Caco-2 (cell line): ENCODE data around the gene USP30. TPM values are rescaled to one million over a fixed set of nuclear protein-coding genes. Genes with fewer than 3 reads are reported as not detected.
A peak's percentile ranks its signal among the peaks of the same experiment; 100 is the strongest.

Experiments
- BruUV-seq: library from RNA; stranded (reverse); fragments of 400-500 nt; replicated peaks from 2 replicates; lab custom pipeline; 2021; lab: Mats Ljungman, UMichigan
- CTCF ChIA-PET: fragments of 300-600 bp; sonication (Branson Sonifier 250); formaldehyde crosslinking; loops from one replicate; lab custom pipeline; 2022; ENCODE audit warnings: antibody characterized with exemption; lab: Charles Lee
- POLR2A ChIA-PET: fragments of 300-600 bp; sonication (Branson Sonifier 250); formaldehyde crosslinking; loops from one replicate; lab custom pipeline; 2022; ENCODE audit warnings: antibody characterized with exemption; lab: Charles Lee
- DNase-seq, 2 experiments: peaks; one replicate each; pipeline versions ENCODE4 v3.0.0 to v3.0.0-alpha.2; 2020 to 2022
- H3K27me3 ChIP-seq: replicated peaks from 2 replicates; pipeline ENCODE4 v1.6.0; 2011; ENCODE audit warnings: low read length; ENCODE audit not compliant: control insufficient read depth, insufficient read depth
- H3K36me3 ChIP-seq: 2 replicates; pipeline ENCODE4 v1.5.1; 2011; ENCODE audit warnings: low read length; ENCODE audit not compliant: control insufficient read depth, insufficient read depth
- H3K4me1 ChIP-seq: fragments of 250-450 bp; sonication (Bioruptor Pico); 2 replicates; pipeline ENCODE4 v1.5.1; 2020; ENCODE audit warnings: mild to moderate bottlenecking
- H3K4me3 ChIP-seq: 2 replicates; pipeline ENCODE4 v1.5.1; 2011; ENCODE audit warnings: low read depth, mild to moderate bottlenecking, control low read depth, low read length
- H3K9me3 ChIP-seq: fragments of 250-450 bp; sonication (Bioruptor Pico); 2 replicates; pipeline ENCODE4 v1.5.1; 2020; ENCODE audit warnings: mild to moderate bottlenecking, moderate library complexity
- H3K27ac Mint-ChIP-seq: one replicate; pipeline ENCODE4 v1.8.0; 2022; ENCODE audit warnings: mixed read lengths; ENCODE audit not compliant: unreplicated experiment
- H3K27me3 Mint-ChIP-seq: one replicate; pipeline ENCODE4 v1.8.0; 2022; ENCODE audit warnings: mixed read lengths; ENCODE audit not compliant: insufficient read depth, unreplicated experiment
- H3K36me3 Mint-ChIP-seq: one replicate; pipeline ENCODE4 v1.8.0; 2022; ENCODE audit warnings: mild to moderate bottlenecking, mixed read lengths; ENCODE audit not compliant: insufficient read depth, unreplicated experiment
- H3K4me1 Mint-ChIP-seq: one replicate; pipeline ENCODE4 v1.8.0; 2022; ENCODE audit warnings: low read depth, mixed read lengths; ENCODE audit not compliant: unreplicated experiment
- H3K4me3 Mint-ChIP-seq: one replicate; pipeline ENCODE4 v1.8.0; 2022; ENCODE audit warnings: mild to moderate bottlenecking, moderate library complexity, mixed read lengths; ENCODE audit not compliant: unreplicated experiment
- H3K9me3 Mint-ChIP-seq: one replicate; pipeline ENCODE4 v1.8.0; 2022; ENCODE audit warnings: mixed read lengths; ENCODE audit not compliant: unreplicated experiment
- CTCF ChIP-seq, 2 experiments: fragments of 200-600 bp in 1 of 2; IDR thresholded peaks; 1 replicate in 1 of 2; 2 replicates in 1 of 2; pipeline versions ENCODE4 v1.5.1 to v1.8.0; 2011 to 2022; ENCODE audit warnings: antibody characterized with exemption in 1 of 2, control low read depth in 1 of 2, inconsistent platforms in 1 of 2, low read depth in 1 of 2, low read length in 1 of 2, mild to moderate bottlenecking in 1 of 2, moderate library complexity in 1 of 2; ENCODE audit not compliant: insufficient read depth in 1 of 2, severe bottlenecking in 1 of 2, unreplicated experiment in 1 of 2
- intact Hi-C: fragments of 100-400 bp; cut with micrococcal nuclease; formaldehyde crosslinking; loops from one replicate; pipeline ENCODE4 v1.10.0; 2022; ENCODE audit not compliant: unreplicated experiment
- total RNA-seq: library from RNA; stranded (reverse); gene quantifications from 2 replicates; pipeline ENCODE4 v1.2.3, GENCODE V29; 2022

USP30 gene
- total RNA-seq, 1 experiment from 2014 or later = 11.9 TPM

DNA sequence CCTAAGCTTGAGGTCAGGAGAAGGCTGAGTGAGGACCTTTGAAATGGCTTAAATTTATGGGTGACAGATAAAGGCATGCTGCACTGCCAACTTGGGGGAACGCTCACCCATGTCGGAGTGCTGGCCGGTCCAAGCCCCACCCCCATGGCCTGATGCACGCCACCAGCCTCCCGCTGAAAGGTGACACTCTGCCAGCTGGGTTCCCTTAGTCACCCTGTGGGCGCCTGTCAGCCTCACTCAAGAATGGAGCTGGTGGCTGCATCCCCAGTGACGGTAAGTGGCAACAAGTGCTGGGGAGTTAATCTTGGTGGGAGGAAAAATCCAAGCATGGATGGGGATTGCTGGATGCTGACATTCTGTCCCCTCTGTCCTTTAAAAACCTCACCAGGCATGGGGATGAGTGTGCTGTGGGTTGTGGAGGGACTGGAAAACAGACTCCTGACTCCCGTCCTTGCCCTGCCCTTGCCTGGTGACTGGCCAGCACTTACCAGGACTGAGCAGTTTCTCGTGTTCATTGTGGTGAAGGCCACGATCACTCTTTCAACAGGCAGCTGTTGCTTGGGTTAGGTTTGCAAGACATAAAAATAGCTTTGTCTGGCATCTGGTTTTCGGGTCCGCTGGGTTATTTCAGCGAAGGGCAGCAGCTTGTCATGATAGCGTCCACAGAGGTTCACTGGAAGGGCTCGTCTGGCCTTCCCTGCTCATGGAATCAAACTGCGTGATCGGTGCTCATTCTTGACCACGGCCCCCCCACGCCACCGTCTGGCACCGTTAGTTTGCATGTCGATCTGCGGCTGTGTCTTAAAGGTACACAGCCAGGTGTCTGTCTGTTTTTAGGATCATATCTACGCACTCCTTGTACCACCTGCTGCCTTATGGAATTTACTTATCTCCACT is 79.0 kb downstream of the USP30 start:
- H3K27me3 Mint-ChIP-seq = no peaks in the 10 kb centered on the region
- peaks cover 5% of the 10 kb centered on the region for H3K36me3 Mint-ChIP-seq
- H3K9me3 ChIP-seq = peaks cover 5% of the 10 kb centered on the region
- ChIA-PET POLR2A (no interaction called here), CTCF (interaction anchor here (0.5 kb wide), 1 partner anchor 455 kb away, joined by 4 read pairs; no protein-coding TSS in a partner anchor)
- H3K27me3 ChIP-seq = no peaks in the 10 kb centered on the region
- no peaks in the 10 kb centered on the region for H3K36me3 ChIP-seq
- H3K4me3 ChIP-seq = no peak overlapping the region
- no peaks in the 10 kb centered on the region for H3K4me1 ChIP-seq
- peaks cover 2% of the 10 kb centered on the region for H3K9me3 Mint-ChIP-seq
- DNase-seq = no peak
- H3K27ac Mint-ChIP-seq = no peak overlapping the region
- no TSS peak for BruUV-seq
- no peak for TF ChIP-seq CTCF (IDR thresholded peaks at IDR 0.05; ENCODE audit: insufficient read depth in 1 of 2, low read depth in 1 of 2, low read length in 1 of 2, severe bottlenecking in 1 of 2, unreplicated experiment in 1 of 2)
- intact Hi-C loops = no loop called here
- H3K4me3 Mint-ChIP-seq = no peak overlapping the region
- H3K4me1 Mint-ChIP-seq = no peaks in the 10 kb centered on the region

DNA sequence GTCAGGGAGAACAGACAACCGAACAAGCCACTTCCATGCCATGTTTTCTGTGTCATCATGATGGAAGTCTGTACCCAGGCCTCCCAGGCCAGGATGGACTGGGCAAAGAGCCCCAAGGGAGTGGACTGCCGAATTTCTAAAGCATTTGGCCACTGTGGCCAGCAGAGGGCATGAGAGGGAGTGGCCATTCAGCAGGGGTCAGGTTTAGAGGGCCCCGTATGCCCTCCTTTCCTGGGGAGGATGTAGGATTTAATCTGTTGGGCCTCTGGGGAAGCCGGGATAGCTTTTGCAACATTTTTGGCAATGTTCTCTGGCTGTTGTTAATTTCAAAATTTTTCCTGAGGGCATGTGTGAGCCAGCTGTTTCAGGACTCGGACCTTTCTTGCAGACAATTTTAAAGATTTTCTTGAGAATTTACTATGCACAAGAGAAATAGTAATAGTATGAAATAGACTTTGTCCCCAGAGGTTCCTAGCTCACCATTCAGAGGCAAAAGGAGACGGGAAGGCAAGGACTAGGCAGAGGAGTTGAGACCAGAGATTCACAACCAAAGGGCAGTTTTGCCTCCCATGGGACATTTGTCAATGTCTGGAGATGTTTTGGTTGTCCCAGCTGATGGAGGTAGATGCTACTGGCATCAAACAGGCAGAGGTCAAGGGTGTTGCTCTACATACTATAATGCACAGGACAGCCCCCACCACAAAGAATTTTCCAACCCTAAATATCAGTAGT is 82.0 kb downstream of the USP30 start:
- CTCF ChIA-PET = interaction anchor here (0.9 kb wide), 1 partner anchor 21 kb away, joined by 3 read pairs; no protein-coding TSS in a partner anchor
- POLR2A ChIA-PET = no interaction called here
- Histone ChIP-seq H3K36me3 (no peaks in the 10 kb centered on the region), H3K4me1 (no peaks in the 10 kb centered on the region), H3K27me3 (no peaks in the 10 kb centered on the region), H3K4me3 (no peak overlapping the region), H3K9me3 (peaks cover 6% of the 10 kb centered on the region)
- Mint-ChIP-seq H3K27me3 (no peaks in the 10 kb centered on the region), H3K36me3 (peaks cover 5% of the 10 kb centered on the region), H3K4me3 (no peak overlapping the region), H3K27ac (no peak overlapping the region), H3K4me1 (no peaks in the 10 kb centered on the region), H3K9me3 (peaks cover 9% of the 10 kb centered on the region)
- BruUV-seq = no TSS peak
- intact Hi-C loops = no loop called here
- peak; percentile 74 to 76 for TF ChIP-seq CTCF (IDR thresholded peaks at IDR 0.05; ENCODE audit: insufficient read depth in 1 of 2, low read depth in 1 of 2, low read length in 1 of 2, severe bottlenecking in 1 of 2, unreplicated experiment in 1 of 2)
- DNase-seq = peak in 1 of 2 experiments; percentile 58

DNA sequence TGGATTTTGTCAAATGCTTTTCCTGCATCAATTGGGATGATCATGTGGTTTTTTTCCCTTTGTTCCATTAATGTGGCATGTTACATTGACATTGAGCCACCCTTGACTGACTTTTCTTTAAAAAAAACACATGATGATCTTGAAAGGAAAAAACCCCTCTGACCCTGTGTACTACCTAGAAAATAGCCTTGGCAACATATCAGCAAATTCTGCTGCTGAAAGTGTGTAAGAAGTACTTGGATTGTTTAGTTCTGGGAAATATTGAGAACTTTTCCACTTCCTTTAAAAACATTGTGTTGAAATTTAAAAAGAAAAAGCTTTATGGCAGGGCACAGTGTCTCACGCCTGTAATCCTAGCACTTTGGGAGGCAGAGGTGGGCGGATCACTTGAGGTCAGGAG is 84.7 kb downstream of the USP30 start:
- no peak for DNase-seq
- no TSS peak for BruUV-seq
- no peaks in the 10 kb centered on the region for H3K27me3 Mint-ChIP-seq
- POLR2A ChIA-PET = no interaction called here
- no peaks in the 10 kb centered on the region for H3K27me3 ChIP-seq
- H3K9me3 ChIP-seq = peaks cover 6% of the 10 kb centered on the region
- no peak overlapping the region for H3K4me3 ChIP-seq
- H3K4me3 Mint-ChIP-seq = no peak overlapping the region
- intact Hi-C loops = no loop called here
- H3K36me3 Mint-ChIP-seq = peaks cover 5% of the 10 kb centered on the region
- H3K4me1 ChIP-seq = no peaks in the 10 kb centered on the region
- H3K4me1 Mint-ChIP-seq = no peaks in the 10 kb centered on the region
- no peaks in the 10 kb centered on the region for H3K36me3 ChIP-seq
- TF ChIP-seq CTCF (IDR thresholded peaks at IDR 0.05; ENCODE audit: insufficient read depth in 1 of 2, low read depth in 1 of 2, low read length in 1 of 2, severe bottlenecking in 1 of 2, unreplicated experiment in 1 of 2) = no peak
- H3K27ac Mint-ChIP-seq = no peak overlapping the region
- CTCF ChIA-PET = interaction anchor here (0.8 to 0.9 kb wide), 2 partner anchors 10 to 23 kb away, joined by 3 read pairs; no protein-coding TSS in a partner anchor
- H3K9me3 Mint-ChIP-seq = peaks cover 9% of the 10 kb centered on the region
